GM19238 (cell line): ENCODE data around the gene DLGAP5.

Source experiments
- DNase-seq: peaks from one replicate; pipeline ENCODE4 v3.0.0; 2011; ENCODE audit warnings: low spot score; ENCODE audit not compliant: insufficient read length

The DLGAP5 gene

GRCh38 chr14:55129428-55130195 is 61.8 kb downstream of the DLGAP5 start:
- peak; percentile 74 for DNase-seq

GRCh38 chr14:55129086-55129427 is 62.3 kb downstream of the DLGAP5 start, which contains the start of gene LGALS3:
LGALS3 (plus strand) TSS chr14:55129252; CDS start chr14:55137374, 8,122 bp downstream.
- peak; percentile 67 for DNase-seq

DNA sequence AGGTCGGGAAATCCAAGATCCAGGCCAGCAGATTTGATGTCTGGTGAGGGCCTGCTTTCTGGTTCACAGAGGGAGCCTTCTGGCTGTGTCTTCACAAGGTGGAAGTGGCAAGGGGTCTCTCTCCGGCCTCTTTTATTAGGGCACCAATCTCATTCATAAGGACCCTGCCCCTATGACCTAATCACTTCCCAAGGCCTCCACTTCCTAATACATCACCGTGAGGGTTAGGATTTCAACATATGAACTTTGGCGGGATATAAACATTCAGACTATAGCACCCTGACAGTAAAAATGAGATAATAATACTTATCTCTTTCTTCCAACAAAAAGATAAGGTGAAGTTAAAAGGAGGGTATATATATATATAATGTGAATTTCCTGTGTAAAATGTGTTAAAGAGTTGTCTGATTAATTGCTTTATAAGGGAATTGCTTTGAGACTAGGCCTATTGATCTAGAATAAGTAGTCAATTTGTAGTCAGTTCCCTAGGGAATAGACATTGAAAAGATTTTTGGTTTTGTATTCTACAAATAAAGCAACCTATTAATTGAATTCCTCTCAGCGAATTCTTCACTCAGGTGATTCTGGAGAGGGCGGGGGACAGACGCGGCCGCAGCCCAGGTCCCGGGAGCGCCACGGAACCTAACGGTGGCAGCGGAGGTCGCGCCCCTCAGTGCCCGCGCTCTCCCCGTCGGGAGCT is 62.8 kb downstream of the DLGAP5 start:
- DNase-seq, result no peak

DNA sequence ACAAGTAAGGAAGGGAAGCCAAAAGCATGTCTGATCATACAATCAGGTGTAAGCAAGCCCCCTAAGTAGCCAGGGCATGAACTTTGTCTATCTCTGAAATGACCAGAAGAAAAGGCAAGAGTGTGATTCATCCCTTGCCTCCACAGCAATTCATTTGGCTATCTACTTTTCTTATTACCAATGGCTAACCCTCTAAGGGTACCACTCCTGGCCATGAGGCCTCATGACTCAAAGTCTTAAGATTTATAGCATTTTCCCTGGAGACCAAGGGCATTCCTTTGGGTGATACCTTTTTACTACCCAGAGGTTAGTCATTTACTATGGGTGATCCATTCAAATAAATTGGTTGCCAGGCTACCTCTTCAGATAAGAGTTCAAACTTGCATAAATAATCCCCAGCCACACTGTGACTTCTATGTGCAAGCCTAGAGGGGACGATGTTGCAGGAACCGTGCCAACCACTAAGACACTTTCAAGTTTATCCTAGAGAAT is 63.9 kb downstream of the DLGAP5 start:
- no peak for DNase-seq

- no peak for DNase-seq
Observed at GRCh38 chr14:55126932-55127459, 64.4 kb downstream of the DLGAP5 start.

- no peak for DNase-seq
Observed at GRCh38 chr14:55126034-55126433, 65.4 kb downstream of the DLGAP5 start.

- no peak for DNase-seq
Observed at GRCh38 chr14:55125403-55125802, 66.0 kb downstream of the DLGAP5 start.

DNA sequence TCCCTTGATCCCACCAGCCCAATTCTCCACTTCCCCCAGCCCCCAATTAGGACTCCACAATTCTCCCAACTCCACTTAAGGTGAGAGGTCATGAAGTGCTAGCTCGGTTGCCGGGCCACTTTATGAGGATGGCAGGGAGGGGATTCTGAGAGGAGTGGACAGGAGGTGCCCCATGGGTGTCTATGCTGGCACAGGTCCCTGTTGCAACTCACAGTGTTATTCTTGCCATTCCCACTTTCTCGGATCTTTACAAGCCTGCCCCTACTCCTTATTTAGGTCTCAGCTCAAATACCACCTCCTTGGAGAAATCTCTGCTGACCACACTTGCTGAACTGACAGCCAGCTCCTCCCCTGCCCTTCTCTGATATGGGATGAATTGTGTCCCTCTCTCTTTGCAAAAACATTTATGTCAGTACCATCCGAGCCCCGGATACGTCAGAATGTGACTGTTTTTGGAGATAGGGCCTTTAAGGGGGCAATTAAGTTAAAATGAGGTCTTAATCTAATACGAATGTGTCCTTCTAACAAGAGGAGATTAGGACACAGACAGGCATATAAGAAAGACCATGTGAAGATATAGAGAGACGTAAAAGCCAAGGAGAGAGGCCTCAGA is 66.5 kb downstream of the DLGAP5 start:
- DNase-seq, result no peak

DNA sequence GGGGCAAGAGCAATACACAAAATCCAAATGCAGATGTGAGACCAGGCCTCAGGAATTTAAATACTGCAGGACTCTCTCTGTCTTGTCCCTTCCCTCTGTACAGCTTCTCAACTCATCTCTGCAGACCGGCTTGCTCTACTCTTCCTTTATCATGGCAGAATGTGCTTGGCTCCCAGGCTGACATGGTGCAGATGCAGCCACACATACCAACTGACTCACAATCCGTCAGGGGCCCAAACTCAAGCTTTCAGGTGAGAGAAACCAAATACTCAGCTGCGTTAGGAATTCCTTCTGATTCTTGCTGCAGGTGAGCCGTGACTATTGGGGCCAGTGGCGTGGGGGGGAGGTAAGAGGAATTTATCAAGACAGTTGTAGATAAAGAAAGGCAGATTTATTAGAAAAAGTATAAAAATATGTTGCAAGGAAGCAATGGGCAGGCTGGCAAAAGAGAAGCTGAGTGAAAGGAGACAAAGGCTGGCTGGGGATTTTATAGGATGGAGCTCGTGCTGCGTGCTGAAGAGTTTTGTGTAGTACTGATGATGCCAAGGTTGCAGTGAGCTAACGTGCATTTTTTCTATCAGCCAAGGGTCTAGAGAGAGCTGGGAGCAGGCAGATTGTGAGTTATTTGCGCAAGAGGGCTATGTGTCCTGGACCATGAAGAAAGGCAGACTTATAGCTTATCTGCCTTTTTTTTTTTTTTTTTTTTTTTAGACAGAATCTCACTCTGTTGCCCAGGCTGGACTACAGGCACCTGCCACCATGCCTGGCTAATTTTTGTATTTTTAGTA is 67.3 kb downstream of the DLGAP5 start:
- no peak for DNase-seq

DNA sequence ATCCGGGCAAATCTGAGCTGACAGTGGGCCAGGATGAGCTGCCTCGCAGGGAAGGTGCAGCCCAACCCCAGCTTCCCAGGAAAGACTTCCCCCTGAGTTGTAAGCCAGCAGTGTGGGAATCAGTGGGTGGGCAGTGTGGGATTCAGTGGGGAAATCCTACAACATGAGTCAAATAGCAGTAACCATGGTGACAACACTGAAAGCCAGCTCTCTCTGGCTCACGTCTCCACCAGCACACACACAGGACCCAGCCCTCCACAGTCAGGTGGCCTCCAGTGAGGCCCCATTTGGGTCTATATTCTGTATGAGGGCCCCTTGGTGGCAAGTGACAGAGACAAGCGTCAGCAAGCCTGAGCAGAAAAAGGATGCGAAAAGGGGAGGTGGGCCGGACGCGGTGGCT is 68.3 kb downstream of the DLGAP5 start:
- DNase-seq, result no peak

GRCh38 chr14:55122440-55122986 is 68.9 kb downstream of the DLGAP5 start:
- no peak for DNase-seq

DNA sequence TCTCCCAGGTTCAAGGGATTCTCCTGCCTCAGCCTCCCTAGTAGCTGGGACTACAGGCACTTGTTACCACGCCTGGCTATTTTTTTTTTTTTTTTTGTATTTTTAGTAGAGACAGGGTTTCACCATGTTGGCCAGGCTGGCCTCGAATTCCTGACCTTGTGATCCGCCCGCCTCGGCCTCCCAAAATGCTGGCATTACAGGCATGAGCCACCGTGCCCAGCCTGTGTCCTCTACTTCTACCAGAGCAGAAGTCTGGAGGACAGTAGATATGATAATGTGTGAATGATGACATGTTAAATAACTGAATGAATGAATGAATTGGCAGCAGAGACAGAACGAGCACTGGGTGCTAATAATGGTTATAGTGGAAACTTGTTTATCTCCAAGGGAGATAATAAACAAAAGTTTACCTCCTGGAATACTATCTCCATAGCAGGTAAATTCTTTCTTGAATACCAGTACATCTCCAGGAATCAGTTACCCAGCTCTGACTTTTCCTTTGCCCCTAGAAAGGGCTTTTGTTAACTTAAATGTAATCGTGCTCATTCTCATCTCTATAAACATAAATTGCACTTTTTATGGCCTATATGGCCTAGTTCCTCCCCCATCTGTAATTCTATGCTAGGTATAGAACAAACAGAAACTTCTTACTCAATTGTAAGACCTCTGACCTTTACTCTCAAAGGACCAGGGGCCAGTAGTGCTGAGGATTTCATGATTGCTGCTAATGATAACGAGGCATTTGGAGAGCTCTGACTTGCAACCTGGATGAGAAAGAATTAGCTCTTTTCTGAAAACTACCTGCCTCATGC is 69.6 kb downstream of the DLGAP5 start:
- DNase-seq, result no peak

DNA sequence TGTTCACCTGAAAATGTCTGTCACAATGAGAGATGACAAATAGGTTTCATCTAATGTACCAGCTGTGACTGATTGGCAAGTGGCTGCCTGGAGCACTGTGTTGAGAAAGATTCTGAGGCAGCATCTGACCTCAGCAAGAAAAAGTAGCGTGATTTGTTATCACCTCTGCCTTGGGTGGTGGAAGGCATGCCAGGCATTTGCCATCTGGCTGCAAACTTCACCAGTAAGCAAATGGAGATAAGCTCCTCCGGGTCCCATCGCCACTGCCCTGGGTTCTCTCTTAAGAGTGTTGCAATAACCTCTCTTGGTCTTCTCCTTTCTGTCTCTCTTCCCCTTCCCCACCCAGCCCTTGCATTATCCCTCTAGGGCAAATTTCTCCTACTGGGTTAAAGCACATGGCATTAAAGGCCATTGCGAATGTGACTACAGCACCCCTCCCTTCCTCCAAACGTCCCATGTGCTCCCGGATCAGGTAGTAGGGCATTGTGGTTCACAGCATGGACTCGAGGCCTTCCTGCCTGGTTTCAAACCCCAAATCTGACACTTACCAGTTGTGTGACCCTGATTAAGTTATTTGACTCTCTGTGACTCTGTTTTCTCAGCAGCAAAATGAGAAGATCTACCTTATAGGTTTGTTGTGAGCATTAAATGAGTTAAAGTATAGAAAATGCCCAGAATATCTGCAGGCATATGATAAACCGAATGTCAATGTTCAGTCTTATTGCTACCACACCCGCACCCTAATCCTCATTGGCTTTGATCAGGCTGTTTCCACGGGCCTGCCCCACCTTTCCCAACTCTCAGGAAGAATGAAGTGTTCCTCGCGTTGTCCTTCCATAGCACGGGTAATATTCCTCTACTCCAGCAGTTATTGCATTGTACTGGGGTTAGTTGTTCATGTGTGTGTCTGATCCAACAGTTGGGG is 70.6 kb downstream of the DLGAP5 start:
- DNase-seq, result no peak

- DNase-seq, result no peak
Observed at GRCh38 chr14:55118761-55119160, 72.6 kb downstream of the DLGAP5 start.

GRCh38 chr14:55117803-55118441 is 73.5 kb downstream of the DLGAP5 start:
- DNase-seq, result no peak

GRCh38 chr14:55116246-55117030 is 74.9 kb downstream of the DLGAP5 start:
- no peak for DNase-seq

GRCh38 chr14:55115861-55116245 is 75.5 kb downstream of the DLGAP5 start:
- DNase-seq, result no peak

GRCh38 chr14:55115460-55115859 is 75.9 kb downstream of the DLGAP5 start:
- DNase-seq, result no peak
